Keratinocyte (primary cell): ENCODE measurements around the gene CS.

Source experiments
- EZH2 ChIP-seq: IDR thresholded peaks from one replicate; pipeline ENCODE4 v1.6.1; 2012; ENCODE audit warnings: inconsistent platforms, mild to moderate bottlenecking, low read length, moderate library complexity
- TF ChIP-seq, protein P1 (sequence below), 3 experiments: IDR thresholded peaks in 1 of 3; conservative IDR thresholded peaks in 1 of 3; optimal IDR thresholded peaks in 1 of 3; 2 replicates in 2 of 3; 3 replicates in 1 of 3; pipeline versions ENCODE3 to v1.5.1; 2011; ENCODE audit warnings: low read length in 3 of 3, mild to moderate bottlenecking in 3 of 3, moderate library complexity in 2 of 3, control low read depth in 1 of 3, inconsistent platforms in 1 of 3; ENCODE audit not compliant: insufficient read depth in 2 of 3; ENCODE audit errors: extremely low read depth in 1 of 3

DNA sequence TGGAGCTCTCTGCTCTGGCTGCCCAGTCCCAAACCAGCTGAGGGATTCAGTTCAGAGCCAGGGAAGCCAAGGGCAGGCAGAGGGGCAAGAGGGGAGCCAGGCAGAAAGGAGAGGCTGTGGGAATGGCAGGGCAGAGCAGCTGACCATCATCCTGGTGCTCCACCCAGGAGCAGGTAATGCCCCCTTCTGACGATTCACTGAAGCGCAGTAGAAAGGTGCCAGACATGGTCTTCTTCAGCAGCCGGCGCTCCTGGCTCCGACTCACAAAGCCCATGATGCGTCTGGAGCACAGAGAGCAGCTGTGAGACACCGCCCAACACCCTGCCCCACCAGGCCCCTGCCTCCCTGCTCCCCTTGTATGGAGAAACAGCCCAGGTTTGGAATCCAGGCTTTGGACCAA, 46.5 kb upstream of the CS start:
- TF ChIP-seq, protein P1, sequence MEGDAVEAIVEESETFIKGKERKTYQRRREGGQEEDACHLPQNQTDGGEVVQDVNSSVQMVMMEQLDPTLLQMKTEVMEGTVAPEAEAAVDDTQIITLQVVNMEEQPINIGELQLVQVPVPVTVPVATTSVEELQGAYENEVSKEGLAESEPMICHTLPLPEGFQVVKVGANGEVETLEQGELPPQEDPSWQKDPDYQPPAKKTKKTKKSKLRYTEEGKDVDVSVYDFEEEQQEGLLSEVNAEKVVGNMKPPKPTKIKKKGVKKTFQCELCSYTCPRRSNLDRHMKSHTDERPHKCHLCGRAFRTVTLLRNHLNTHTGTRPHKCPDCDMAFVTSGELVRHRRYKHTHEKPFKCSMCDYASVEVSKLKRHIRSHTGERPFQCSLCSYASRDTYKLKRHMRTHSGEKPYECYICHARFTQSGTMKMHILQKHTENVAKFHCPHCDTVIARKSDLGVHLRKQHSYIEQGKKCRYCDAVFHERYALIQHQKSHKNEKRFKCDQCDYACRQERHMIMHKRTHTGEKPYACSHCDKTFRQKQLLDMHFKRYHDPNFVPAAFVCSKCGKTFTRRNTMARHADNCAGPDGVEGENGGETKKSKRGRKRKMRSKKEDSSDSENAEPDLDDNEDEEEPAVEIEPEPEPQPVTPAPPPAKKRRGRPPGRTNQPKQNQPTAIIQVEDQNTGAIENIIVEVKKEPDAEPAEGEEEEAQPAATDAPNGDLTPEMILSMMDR (optimal IDR thresholded peaks at IDR 0.05 in 1 of 3, IDR thresholded peaks at IDR 0.05 in 1 of 3, conservative IDR thresholded peaks at IDR 0.05 in 1 of 3; ENCODE audit: extremely low read depth in 1 of 3, insufficient read depth in 2 of 3, low read length in 3 of 3), result peak in 2 of 3 experiments; percentile 8 to 30
- TF ChIP-seq EZH2, result no peak
